ENCODE data around the gene SPHK2.
"Not testable (repeated sequence)": the region's sequence is repeated elsewhere in the genome, so short reads cannot be mapped to it uniquely, and the experiment has no call there.

SPHK2 gene

GRCh38 chr19:48624791-48625723, 5.8 kb downstream of the SPHK2 start:
- DNase-seq (ENCODE audit: low spot score) = no peak

DNA sequence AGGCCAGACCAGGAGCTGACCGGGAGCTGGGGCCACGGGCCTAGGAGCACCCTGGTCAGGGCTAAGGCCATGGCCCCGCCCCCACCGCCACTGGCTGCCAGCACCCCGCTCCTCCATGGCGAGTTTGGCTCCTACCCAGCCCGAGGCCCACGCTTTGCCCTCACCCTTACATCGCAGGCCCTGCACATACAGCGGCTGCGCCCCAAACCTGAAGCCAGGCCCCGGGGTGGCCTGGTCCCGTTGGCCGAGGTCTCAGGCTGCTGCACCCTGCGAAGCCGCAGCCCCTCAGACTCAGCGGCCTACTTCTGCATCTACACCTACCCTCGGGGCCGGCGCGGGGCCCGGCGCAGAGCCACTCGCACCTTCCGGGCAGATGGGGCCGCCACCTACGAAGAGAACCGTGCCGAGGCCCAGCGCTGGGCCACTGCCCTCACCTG, 6.6 kb downstream of the SPHK2 start:
- no peak for DNase-seq (ENCODE audit: low spot score)

DNA sequence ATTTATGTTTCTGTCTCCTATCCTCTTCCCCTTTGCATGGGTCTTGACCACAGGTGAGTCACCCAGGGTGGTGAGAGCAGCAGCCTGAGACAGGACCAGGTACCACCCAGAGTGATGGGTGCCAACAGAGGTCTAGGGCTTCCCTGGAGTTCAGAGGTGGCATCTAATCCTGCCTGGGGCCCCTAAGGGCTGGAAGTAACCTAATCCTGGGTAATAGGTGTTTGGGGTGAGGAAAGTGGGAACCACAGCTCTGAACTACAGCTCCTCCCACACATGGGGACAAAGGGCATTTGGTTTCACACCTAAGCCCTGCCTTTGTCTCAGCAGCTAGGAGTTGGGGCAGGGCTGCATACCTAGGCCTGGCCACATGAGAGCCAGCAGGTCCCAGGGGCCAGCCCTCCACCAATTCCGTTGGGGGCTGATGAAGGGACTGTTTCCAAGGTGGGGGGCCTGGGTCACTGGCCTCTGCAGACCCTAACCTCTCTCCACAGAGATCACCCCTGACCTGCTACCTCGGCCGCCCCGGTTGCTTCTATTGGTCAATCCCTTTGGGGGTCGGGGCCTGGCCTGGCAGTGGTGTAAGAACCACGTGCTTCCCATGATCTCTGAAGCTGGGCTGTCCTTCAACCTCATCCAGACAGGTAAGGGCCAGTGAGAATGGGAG, 8.0 kb downstream of the SPHK2 start:
- DNase-seq (ENCODE audit: low spot score) = no peak

DNA sequence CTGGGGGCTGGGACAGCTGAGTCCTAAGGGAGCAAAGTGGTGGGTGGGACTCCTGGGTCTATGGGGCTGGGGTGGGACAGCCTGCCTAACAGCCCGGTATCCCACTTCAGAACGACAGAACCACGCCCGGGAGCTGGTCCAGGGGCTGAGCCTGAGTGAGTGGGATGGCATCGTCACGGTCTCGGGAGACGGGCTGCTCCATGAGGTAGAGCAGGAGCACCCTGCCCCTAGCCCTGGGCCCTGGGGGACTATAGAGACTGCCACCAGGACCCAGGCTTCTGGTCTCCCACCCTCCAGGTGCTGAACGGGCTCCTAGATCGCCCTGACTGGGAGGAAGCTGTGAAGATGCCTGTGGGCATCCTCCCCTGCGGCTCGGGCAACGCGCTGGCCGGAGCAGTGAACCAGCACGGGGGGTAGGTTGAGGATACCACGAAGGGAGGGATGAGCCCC, 8.6 kb downstream of the SPHK2 start:
- DNase-seq (ENCODE audit: low spot score) = no peak

DNA sequence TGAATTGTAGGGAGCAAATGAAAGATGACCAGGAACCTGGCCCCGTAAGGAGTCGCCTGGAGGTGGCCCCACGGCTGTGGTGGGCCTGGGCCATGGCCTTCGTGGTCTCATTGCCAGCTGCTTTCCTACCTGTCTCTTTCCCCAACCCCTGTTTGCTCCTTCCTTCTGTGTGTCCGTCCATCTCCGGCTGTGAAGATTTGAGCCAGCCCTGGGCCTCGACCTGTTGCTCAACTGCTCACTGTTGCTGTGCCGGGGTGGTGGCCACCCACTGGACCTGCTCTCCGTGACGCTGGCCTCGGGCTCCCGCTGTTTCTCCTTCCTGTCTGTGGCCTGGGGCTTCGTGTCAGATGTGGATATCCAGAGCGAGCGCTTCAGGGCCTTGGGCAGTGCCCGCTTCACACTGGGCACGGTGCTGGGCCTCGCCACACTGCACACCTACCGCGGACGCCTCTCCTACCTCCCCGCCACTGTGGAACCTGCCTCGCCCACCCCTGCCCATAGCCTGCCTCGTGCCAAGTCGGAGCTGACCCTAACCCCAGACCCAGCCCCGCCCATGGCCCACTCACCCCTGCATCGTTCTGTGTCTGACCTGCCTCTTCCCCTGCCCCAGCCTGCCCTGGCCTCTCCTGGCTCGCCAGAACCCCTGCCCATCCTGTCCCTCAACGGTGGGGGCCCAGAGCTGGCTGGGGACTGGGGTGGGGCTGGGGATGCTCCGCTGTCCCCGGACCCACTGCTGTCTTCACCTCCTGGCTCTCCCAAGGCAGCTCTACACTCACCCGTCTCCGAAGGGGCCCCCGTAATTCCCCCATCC, 9.4 kb downstream of the SPHK2 start:
- DNase-seq (ENCODE audit: low spot score) = no peak

DNA sequence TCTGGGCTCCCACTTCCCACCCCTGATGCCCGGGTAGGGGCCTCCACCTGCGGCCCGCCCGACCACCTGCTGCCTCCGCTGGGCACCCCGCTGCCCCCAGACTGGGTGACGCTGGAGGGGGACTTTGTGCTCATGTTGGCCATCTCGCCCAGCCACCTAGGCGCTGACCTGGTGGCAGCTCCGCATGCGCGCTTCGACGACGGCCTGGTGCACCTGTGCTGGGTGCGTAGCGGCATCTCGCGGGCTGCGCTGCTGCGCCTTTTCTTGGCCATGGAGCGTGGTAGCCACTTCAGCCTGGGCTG, 9.9 kb downstream of the SPHK2 start:
- DNase-seq (ENCODE audit: low spot score) = no peak

- DNase-seq (ENCODE audit: low spot score) = no peak
These were observed 10.4 kb downstream of the SPHK2 start for GRCh38 chr19:48629599-48630295.

GRCh38 chr19:48630296-48631063, 11.2 kb downstream of the SPHK2 start:
- no peak for DNase-seq (ENCODE audit: low spot score)

- DNase-seq (ENCODE audit: low spot score) = no peak
These were observed 11.9 kb downstream of the SPHK2 start for GRCh38 chr19:48631225-48631624.

GRCh38 chr19:48632286-48632685, 13.0 kb downstream of the SPHK2 start:
- DNase-seq (ENCODE audit: low spot score) = not testable (repeated sequence)

- DNase-seq (ENCODE audit: low spot score) = no peak
These were observed 13.4 kb downstream of the SPHK2 start for GRCh38 chr19:48632692-48633147.

GRCh38 chr19:48633148-48634035, 14.1 kb downstream of the SPHK2 start:
- no peak for DNase-seq (ENCODE audit: low spot score)

GRCh38 chr19:48634036-48634342, 14.7 kb downstream of the SPHK2 start:
- no peak for DNase-seq (ENCODE audit: low spot score)

DNA sequence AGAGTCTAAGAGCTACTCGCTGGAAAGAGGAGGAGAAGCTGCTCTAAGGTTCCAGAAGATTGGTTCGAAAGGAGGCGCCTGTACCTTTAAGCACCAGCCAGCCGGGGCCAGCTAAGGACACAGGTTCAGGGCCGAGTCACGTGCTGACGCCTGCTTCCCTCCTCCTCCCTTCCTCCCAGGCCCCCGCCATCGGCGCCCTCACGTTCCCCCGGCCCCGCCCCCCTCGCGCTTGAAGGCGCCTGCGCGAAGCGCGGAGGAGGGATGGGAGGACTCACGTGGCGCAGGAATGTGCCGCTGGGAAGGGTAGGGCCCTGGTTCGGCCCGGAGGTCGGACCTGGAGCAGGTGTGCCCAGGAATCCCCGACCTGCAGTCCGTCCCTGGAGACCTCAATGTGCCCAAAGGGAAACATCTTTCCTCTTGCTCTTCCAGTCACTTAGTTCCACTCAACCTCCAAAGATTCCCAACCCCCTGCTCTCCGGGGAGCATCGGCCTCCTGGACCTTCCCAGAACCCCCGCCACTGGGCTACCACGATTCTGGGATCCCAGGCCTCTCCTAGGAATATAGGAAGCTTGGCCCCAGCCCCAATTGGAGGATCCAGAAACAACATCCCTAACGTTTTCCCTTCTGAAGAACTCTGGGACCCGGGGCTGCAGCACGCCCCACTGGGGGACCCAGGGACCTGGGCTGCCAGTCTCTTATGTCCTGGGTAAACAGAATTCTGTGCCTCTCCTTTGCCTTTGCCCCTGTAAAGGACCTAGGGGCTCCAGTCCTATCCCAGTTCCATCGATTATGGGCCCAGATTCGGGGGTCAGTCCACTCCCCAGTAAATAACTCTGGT, 15.3 kb downstream of the SPHK2 start:
- DNase-seq (ENCODE audit: low spot score) = peak; percentile 80

DNA sequence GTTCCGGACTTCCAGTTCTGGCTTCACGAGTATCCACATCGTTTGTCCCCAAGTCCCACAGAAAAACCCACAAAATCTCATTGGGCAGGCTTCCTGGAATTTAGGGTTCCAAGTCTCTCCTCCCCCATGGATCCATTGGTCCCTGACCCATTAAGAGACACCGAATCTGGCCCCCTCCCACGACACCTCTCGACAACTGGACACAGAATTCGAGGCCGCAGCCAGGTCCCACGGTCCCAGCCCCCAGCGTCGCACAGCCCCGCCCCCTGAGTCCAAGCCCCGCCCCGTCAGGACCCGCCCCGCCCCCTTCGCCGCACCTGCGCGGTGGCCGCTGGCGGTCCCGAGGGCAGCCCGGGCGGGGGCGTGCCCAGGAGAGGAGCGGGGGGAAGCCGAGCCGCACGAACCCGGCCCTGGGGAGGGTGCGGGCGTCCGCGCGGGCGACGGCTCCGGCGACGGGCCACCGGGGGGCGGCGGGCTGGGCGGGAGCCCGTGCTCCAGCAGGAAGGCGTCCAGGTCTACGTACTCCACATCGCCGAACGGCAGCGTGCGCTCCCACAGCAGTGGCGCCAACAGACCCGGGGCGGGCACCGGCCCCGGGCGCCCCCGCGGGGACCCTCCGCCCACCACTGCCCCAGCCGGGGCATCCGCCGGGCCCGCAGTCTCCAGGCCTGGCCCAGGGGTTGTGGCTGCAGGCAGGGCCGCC, 16.1 kb downstream of the SPHK2 start:
- peak; percentile 87 for DNase-seq (ENCODE audit: low spot score)

GRCh38 chr19:48635966-48636858, 16.9 kb downstream of the SPHK2 start:
- DNase-seq (ENCODE audit: low spot score) = no peak

DNA sequence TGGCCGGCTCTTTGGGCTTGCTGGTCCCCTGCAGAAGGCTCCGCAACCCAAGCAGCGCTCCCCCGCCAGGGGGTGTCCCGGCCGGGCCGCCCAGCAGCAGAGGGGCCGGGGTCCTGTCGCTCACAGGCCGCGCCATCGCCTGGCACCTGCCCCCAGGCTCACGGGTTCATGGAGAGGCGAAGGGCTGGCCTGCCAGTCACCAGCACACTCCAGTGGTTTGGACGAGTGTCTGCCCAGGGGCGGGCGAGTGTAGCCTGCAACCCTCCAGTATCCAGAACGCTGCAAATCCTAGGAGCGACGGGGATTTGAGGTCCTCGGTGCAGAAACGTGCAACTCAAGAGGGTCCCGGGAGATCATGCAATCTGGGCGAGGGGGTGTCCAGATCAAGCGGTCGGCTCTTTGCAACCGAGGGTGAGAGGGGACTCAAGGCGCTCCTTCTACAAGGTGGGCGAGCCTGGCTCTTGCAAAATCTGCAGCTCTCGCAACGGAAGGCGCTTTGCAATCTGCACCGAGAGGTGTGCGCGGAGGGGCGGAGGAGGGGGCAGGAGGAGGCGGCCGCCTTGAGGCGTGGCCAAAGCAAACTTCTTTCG, 17.6 kb downstream of the SPHK2 start, which contains the start of gene DBP:
TSS of gene DBP (minus strand) at position 521 of the 590 bp plus-strand sequence. CDS start at position 136, 385 bp downstream.
- no peak for DNase-seq (ENCODE audit: low spot score)
